Spleen (tissue), 7 donors: ENCODE results near the gene WDR13.
"Not testable (repeated sequence)": the region's sequence is repeated elsewhere in the genome, so short reads cannot be mapped to it uniquely, and the experiment has no call there.

Experiments
- CTCF ChIP-seq, 11 experiments: fragments of 200-600 bp in 7 of 11; fragments of 450-650 bp in 4 of 11; sonication (generic) in 4 of 11; IDR thresholded peaks in 8 of 11; conservative IDR thresholded peaks in 3 of 11; 1 replicate in 7 of 11; 2 replicates in 4 of 11; pipeline versions ENCODE4 v1.4.0 to v1.8.0; 2016 to 2021; ENCODE audit warnings: antibody characterized with exemption in 11 of 11, inconsistent platforms in 4 of 11, mild to moderate bottlenecking in 1 of 11
- POLR2A ChIP-seq, 3 donors: fragments of 450-650 bp; IDR thresholded peaks; one replicate each; pipeline ENCODE4 v1.5.1; 2017; ENCODE audit warnings: antibody characterized with exemption in 3 of 3, mild to moderate bottlenecking in 1 of 3
- POLR2AphosphoS5 ChIP-seq, 3 donors: sonication (generic); formaldehyde crosslinking; IDR thresholded peaks; one replicate each; pipeline ENCODE4 v1.5.1; 2017; ENCODE audit warnings: antibody characterized with exemption in 3 of 3
- donor health status: DM: no; HTN: no; CAD: no; lungs with moderate emphysema.
- donor health status: DM: no; HTN: no; CAD: no.
- donor health status: DM: no; HTN: no; CAD: no.

GRCh38 chrX:48555731-48556325, 41.5 kb upstream of the WDR13 start:
- not testable (repeated sequence) for TF ChIP-seq POLR2A (IDR thresholded peaks at IDR 0.05); CTCF (IDR thresholded peaks at IDR 0.05 in 8 of 11, conservative IDR thresholded peaks at IDR 0.05 in 3 of 11); POLR2AphosphoS5 (IDR thresholded peaks at IDR 0.05)
